Hair follicular keratinocyte (primary cell): ENCODE data around the gene RNASEH2B. TPM values are rescaled to one million over a fixed set of nuclear protein-coding genes. Genes with fewer than 3 reads are reported as not detected.

Experiments used
- total RNA-seq: library from RNA; depleted of rRNA; stranded (reverse); fragments of >200 nt; gene quantifications from 2 replicates; pipeline ENCODE4 v1.2.3, GENCODE V29; 2015

The RNASEH2B gene
- 28.3 and 30.3 TPM in 2 replicates for total RNA-seq

GRCh38 chr13:50909605-50910484 is at the start of gene RNASEH2B:
TSS of gene RNASEH2B (plus strand) at chr13:50909791. CDS start at chr13:50910077, 286 bp downstream.

Other genes with a start within 250 kb of the RNASEH2B start
- not detected in 2 replicates for gene DLEU7, start 66.1 kb upstream of the RNASEH2B start, total RNA-seq
- not detected in 2 replicates for gene C13orf42, start 201.5 kb downstream of the RNASEH2B start, total RNA-seq